Mesodermal cell (in vitro differentiated cells): Measurements from ENCODE around the gene ABTB1.

Experiments used
- H3K27ac ChIP-seq: 2 replicates; pipeline ENCODE4 v1.7.0; 2013; ENCODE audit warnings: mild to moderate bottlenecking, low read depth, low read length, moderate library complexity; ENCODE audit not compliant: severe bottlenecking
- H3K36me3 ChIP-seq: 2 replicates; pipeline ENCODE4 v1.7.1; 2013; ENCODE audit warnings: mild to moderate bottlenecking, low read length, moderate library complexity; ENCODE audit not compliant: control insufficient read depth, insufficient read depth
- H3K4me1 ChIP-seq: one replicate; pipeline ENCODE4 v1.7.1; 2013; ENCODE audit warnings: mild to moderate bottlenecking, low read length; ENCODE audit not compliant: insufficient read depth, control insufficient read depth, poor library complexity, severe bottlenecking
- H3K4me3 ChIP-seq: 2 replicates; pipeline ENCODE4 v1.7.0; 2013; ENCODE audit warnings: low read length, control low read depth, mild to moderate bottlenecking; ENCODE audit not compliant: insufficient read depth, poor library complexity, severe bottlenecking; ENCODE audit errors: extremely low read depth
- H3K9me3 ChIP-seq: 2 replicates; pipeline ENCODE4 v1.7.1; 2013; ENCODE audit warnings: mild to moderate bottlenecking, low read length, moderate library complexity; ENCODE audit not compliant: control insufficient read depth
- WGBS, 2 experiments: methylation state at CpG; one replicate each; pipeline ENCODE4 v1.1.5; 2013; ENCODE audit warnings: missing lambda C conversion rate in 2 of 2; ENCODE audit not compliant: insufficient coverage in 2 of 2; 5-methylcytosine and 5-hydroxymethylcytosine counted together

ABTB1 gene

GRCh38 chr3:127715532-127715931 is 42.8 kb downstream of the ABTB1 start:
- Histone ChIP-seq H3K4me3 (no peak overlapping the region), H3K4me1 (no peaks in the 10 kb centered on the region), H3K36me3 (no peaks in the 10 kb centered on the region), H3K9me3 (no peaks in the 10 kb centered on the region), H3K27ac (no peak overlapping the region)
- WGBS, 2 experiments, result 83 to 86% methylated on average over 5 to 8 of the region's 8 CpGs

DNA sequence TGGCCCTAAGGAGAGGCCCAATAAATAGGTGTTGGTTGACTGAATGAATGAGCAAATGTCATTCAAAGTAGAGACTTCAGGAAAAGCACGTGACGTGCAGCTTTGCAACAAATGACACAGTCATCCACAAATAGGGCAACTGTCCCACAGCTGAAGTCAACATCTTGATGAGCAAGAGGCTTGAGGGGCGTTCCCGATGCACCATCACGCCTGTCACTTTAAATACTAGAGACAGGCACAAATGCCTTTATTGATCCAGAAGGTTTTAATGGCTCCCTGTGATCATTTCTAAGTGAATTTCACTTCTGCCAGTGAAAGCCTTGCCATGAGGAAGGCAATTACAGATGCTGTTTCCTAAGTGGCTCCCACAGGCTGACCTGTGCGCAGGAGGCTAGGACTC is 43.6 kb downstream of the ABTB1 start:
- Histone ChIP-seq H3K9me3 (no peaks in the 10 kb centered on the region), H3K4me1 (no peaks in the 10 kb centered on the region)
- 94 to 99% methylated on average over 6 of the region's 6 CpGs for WGBS, 2 experiments

GRCh38 chr3:127717357-127718244 is 44.8 kb downstream of the ABTB1 start:
- Histone ChIP-seq H3K4me1 (no peaks in the 10 kb centered on the region), H3K36me3 (no peaks in the 10 kb centered on the region), H3K4me3 (no peak overlapping the region), H3K27ac (no peak overlapping the region), H3K9me3 (no peaks in the 10 kb centered on the region)
- WGBS, 2 experiments, result 84 to 88% methylated on average over 8 to 9 of the region's 14 CpGs

More for the DNA sequence above, 43.6 kb downstream of the ABTB1 start:
- no peak overlapping the region for H3K4me3 ChIP-seq
- H3K27ac ChIP-seq, result no peak overlapping the region
- H3K36me3 ChIP-seq, result no peaks in the 10 kb centered on the region

DNA sequence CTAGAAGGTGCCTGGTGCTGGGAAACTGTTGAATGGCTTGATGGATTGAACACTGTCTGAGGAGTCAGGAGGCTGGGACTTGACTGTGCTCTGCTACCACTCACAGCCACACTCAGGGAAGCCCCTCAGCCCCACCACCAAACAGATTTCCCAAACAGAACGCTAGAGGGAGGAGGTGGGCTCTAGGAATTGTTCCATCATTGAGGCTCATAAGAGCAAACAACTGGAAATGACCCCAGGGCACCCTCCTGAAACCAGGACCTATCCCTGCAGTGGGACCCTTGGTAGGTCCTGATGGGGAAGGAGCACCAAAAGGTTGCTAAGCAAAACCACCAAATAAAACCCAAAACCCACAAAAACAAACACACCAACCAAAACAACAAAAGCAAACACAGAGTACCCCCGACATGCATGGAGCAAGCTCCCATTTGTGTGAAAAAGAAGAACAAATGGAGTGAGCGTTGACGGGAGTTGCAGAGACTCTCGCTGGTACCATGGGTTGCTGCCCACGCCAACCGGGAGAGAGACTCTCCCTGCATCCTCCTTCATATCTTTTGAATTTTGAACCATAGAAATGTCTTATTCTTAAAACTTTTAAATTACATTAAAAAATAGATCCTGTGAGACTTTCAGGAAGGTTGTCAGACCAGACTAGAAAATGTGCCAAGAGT is 45.6 kb downstream of the ABTB1 start:
- 94 to 95% methylated on average over 3 to 4 of the region's 7 CpGs for WGBS, 2 experiments

GRCh38 chr3:127718916-127719290 is 46.2 kb downstream of the ABTB1 start:
- WGBS, 2 experiments, result 74 to 88% methylated on average over 3 of the region's 3 CpGs
- no peaks in the 10 kb centered on the region for H3K9me3 ChIP-seq
- H3K4me1 ChIP-seq, result no peaks in the 10 kb centered on the region
- no peak overlapping the region for H3K27ac ChIP-seq
- H3K4me3 ChIP-seq, result no peak overlapping the region
- no peaks in the 10 kb centered on the region for H3K36me3 ChIP-seq

More for the DNA sequence above, 45.6 kb downstream of the ABTB1 start:
- no peaks in the 10 kb centered on the region for H3K9me3 ChIP-seq
- H3K4me3 ChIP-seq, result no peak overlapping the region
- no peaks in the 10 kb centered on the region for H3K4me1 ChIP-seq
- no peak overlapping the region for H3K27ac ChIP-seq
- H3K36me3 ChIP-seq, result no peaks in the 10 kb centered on the region

- 92 to 97% methylated on average over 8 of the region's 8 CpGs for WGBS, 2 experiments
- Histone ChIP-seq H3K4me3 (no peak overlapping the region), H3K36me3 (no peaks in the 10 kb centered on the region), H3K4me1 (no peaks in the 10 kb centered on the region), H3K9me3 (no peaks in the 10 kb centered on the region), H3K27ac (no peak overlapping the region)
Measured at GRCh38 chr3:127719369-127719768, 46.6 kb downstream of the ABTB1 start.

DNA sequence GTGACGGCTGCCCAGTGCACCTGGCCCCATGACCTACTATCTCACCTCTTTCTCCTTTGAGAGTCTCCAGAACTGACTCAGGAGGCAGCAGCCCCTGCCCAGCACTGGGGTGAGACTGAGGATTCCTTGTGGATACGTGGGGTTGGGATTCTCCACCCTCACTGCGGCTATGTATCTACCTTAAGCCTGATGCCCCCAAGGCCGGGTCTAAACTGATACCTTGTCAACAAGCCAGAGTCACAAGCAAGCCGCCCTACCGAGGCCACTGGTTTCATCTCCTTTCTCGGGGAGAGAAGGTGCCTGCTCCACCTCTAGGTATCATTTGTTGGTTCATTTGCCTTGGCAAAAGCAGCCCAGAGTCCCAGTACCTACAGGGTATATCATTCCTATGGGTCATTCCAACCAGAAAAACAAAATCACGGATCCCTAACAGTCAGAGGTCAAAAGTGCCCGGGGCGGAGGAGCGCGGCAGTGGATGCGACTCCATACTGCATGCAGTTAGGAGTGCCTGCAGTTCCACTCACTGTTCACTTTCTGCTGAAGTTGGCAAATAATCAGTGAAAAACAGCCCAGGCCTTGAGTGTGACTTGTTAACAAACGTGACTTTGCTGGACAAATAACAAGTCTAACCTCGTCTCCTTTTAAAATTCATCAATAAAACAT is 47.5 kb downstream of the ABTB1 start:
- H3K36me3 ChIP-seq, result no peaks in the 10 kb centered on the region
- no peaks in the 10 kb centered on the region for H3K4me1 ChIP-seq
- WGBS, 2 experiments, result 85 to 94% methylated on average over 14 to 15 of the region's 15 CpGs
- no peak overlapping the region for H3K27ac ChIP-seq
- no peaks in the 10 kb centered on the region for H3K9me3 ChIP-seq
- no peak overlapping the region for H3K4me3 ChIP-seq

- Histone ChIP-seq H3K4me3 (no peak overlapping the region), H3K27ac (no peak overlapping the region), H3K9me3 (no peaks in the 10 kb centered on the region), H3K36me3 (no peaks in the 10 kb centered on the region), H3K4me1 (no peaks in the 10 kb centered on the region)
- WGBS, 2 experiments, result 95 to 97% methylated on average over 13 of the region's 17 CpGs
Measured at GRCh38 chr3:127720985-127721935, 48.5 kb downstream of the ABTB1 start.

- no peaks in the 10 kb centered on the region for H3K9me3 ChIP-seq
- no peaks in the 10 kb centered on the region for H3K36me3 ChIP-seq
- no peaks in the 10 kb centered on the region for H3K4me1 ChIP-seq
- no peak overlapping the region for H3K4me3 ChIP-seq
- no peak overlapping the region for H3K27ac ChIP-seq
- 77 to 79% methylated on average over 9 to 12 of the region's 13 CpGs for WGBS, 2 experiments
Measured at GRCh38 chr3:127722091-127722784, 49.5 kb downstream of the ABTB1 start.
